CD4-positive, alpha-beta T cell treated with Interferon gamma for 1 hour (primary cell): ENCODE measurements around the gene HOXA6.

Experiments used
- DNase-seq: peaks from one replicate; pipeline ENCODE4 v3.0.0-alpha.2; 2020

The HOXA6 gene

GRCh38 chr7:27107391-27108381 lies 39.9 kb downstream of the HOXA6 start:
- no peak for DNase-seq

GRCh38 chr7:27106901-27107240 lies 40.7 kb downstream of the HOXA6 start:
- no peak for DNase-seq

- no peak for DNase-seq
These were observed 41.2 kb downstream of the HOXA6 start for GRCh38 chr7:27106181-27106900.

GRCh38 chr7:27105301-27106031 lies 42.1 kb downstream of the HOXA6 start:
- DNase-seq, result no peak

- no peak for DNase-seq
These were observed 43.1 kb downstream of the HOXA6 start for GRCh38 chr7:27104341-27105058.

- DNase-seq, result no peak
These were observed 43.9 kb downstream of the HOXA6 start for GRCh38 chr7:27103489-27104226.

- DNase-seq, result no peak
These were observed 44.8 kb downstream of the HOXA6 start, which contains the start of gene HOXA2 for GRCh38 chr7:27102581-27103442. TSS of gene HOXA2 (minus strand) at chr7:27102683. CDS start at chr7:27102500, 183 bp downstream.

GRCh38 chr7:27101957-27102580 lies 45.5 kb downstream of the HOXA6 start:
- no peak for DNase-seq

- no peak for DNase-seq
These were observed 46.2 kb downstream of the HOXA6 start for GRCh38 chr7:27101171-27101956.

GRCh38 chr7:27100694-27101170 lies 46.8 kb downstream of the HOXA6 start:
- DNase-seq, result no peak

- no peak for DNase-seq
These were observed 47.9 kb downstream of the HOXA6 start for GRCh38 chr7:27099453-27100370.

- DNase-seq, result no peak
These were observed 48.8 kb downstream of the HOXA6 start for GRCh38 chr7:27098578-27099451.

GRCh38 chr7:27097686-27098577 lies 49.6 kb downstream of the HOXA6 start:
- DNase-seq, result no peak

- DNase-seq, result no peak
These were observed 50.6 kb downstream of the HOXA6 start for GRCh38 chr7:27096768-27097514.
